NCI-H748 treated with DMSO at 0.1 percent for 48 hours (cell line): ENCODE measurements around the gene NOP56.
"Not testable (repeated sequence)": the region's sequence is repeated elsewhere in the genome, so short reads cannot be mapped to it uniquely, and the experiment has no call there.

Experiments
- DNase-seq: peaks from one replicate; lab custom pipeline; 2025; lab: John Stamatoyannopoulos, UW

The NOP56 gene

DNA sequence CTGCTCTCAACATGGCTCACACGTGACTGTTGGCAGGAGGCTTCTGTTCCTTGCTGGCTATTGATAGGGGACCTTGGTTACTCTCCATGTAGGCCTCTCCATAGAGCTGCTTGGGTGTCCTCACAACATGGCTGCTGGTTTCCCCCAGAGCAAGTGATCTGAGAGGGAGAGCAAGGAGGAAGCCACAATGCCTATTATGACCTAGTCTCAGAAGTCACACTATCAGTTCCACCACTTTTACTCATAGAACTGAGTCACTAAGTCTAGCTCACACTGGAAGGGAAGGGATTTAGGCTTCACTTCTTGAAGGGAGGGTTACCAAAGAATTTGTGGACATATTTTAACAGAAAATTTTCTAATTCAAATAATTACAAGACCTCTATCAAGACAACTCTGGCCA, 8.7 kb upstream of the NOP56 start:
- DNase-seq = no peak

DNA sequence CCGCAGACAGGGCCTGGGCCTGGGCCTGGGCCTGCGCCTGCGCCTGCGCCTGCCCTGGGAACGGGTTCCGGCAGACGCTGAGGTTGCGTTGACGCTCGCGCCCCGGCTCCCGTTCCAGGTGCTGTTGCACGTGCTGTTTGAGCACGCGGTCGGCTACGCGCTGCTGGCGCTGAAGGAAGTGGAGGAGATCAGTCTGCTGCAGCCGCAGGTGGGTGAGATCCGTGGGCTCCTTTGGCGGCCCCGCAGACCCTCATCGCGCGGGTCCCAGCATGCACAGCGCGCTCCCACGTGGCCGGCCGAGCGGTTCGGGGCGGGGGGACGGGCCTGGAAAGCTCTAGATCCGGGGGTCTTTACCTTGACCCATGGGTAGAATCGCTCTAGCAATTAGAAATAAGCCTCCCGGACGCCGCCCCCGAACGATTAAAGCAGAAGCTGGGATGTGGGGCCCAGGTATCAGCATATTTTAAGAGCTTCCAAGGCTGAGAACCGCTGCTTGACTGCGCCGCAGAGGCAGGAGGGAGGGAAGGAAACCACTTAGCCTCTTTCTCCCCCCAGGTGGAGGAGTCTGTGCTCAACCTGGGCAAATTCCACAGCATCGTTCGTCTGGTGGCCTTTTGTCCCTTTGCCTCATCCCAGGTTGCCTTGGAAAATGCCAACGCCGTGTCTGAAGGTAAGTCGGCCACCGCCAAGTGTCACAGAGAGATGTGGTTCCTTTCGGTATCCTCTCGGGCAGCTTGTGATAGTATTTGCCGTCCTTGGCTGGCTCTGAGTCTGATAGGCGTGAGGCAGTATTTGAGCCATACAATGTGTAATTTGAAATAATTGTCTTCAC, 508 bp downstream of the NOP56 start:
- DNase-seq = peak; percentile 35

DNA sequence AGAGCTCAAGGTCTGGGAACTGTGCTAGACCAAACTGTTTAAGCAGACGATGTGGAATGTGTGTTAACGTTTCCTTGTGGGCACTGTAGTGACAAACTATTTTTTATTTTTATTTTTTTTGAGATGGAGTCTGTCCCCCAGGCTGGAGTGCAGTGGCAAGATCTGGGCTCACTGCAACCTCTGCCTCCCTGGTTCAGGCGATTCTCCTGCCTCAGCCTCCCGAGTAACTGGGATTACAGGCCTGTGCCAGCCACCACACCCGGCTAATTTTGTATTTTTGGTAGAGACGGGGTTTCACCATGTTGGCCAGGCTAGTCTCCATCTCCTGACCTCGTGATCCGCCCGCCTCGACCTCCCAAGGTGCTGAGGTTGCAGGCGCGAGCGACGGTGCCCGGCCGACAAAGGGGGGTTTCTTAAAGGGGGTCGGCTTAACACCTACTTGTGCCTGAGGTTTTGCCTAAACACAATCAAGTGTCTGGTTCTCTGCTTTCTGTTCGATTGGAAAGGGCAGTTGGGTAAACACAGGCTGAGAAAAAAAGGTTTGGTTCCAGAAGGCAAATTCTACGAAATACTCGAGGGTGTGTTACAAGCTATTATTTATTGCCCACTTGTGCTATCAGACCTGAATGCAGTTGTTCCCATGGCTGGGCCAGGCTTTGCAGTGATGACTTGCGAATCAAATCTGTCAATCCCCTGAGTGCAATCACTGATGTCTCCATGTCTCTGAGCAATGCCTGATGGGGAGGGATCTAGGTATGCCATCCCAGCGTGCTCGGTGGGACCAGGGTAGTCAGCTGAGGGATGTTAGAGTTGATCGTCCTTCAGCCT, 1.3 kb downstream of the NOP56 start:
- DNase-seq = no peak

DNA sequence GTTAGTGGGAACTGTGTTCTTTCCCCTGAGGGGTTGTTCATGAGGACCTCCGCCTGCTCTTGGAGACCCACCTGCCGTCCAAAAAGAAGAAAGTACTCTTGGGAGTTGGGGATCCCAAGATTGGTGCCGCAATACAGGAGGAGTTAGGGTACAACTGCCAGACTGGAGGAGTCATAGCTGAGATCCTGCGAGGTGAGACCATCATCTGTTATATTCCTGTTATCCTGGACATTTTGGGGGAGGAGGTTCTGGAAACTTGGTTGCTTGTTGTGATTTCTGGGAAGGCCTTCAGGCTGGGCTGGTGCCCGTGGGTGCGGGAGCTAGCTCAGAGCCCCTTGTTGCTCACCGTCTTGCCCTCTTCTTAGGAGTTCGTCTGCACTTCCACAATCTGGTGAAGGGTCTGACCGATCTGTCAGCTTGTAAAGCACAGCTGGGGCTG, 2.0 kb downstream of the NOP56 start:
- DNase-seq = no peak

DNA sequence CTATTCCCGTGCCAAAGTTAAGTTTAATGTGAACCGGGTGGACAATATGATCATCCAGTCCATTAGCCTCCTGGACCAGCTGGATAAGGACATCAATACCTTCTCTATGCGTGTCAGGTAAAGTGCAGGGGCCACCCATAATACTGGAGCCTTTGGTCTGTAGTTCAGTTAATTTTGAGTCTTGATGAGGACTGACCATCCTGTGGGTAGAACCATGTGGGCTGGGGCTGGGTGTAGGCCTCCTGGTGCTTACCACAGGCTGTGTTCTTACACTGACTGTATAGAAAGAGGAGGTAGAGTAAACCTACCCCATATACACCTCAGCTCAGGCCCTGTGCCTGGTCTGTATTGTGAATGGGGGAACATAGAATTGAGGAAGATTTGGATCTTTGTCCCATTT, 2.4 kb downstream of the NOP56 start:
- DNase-seq = no peak

DNA sequence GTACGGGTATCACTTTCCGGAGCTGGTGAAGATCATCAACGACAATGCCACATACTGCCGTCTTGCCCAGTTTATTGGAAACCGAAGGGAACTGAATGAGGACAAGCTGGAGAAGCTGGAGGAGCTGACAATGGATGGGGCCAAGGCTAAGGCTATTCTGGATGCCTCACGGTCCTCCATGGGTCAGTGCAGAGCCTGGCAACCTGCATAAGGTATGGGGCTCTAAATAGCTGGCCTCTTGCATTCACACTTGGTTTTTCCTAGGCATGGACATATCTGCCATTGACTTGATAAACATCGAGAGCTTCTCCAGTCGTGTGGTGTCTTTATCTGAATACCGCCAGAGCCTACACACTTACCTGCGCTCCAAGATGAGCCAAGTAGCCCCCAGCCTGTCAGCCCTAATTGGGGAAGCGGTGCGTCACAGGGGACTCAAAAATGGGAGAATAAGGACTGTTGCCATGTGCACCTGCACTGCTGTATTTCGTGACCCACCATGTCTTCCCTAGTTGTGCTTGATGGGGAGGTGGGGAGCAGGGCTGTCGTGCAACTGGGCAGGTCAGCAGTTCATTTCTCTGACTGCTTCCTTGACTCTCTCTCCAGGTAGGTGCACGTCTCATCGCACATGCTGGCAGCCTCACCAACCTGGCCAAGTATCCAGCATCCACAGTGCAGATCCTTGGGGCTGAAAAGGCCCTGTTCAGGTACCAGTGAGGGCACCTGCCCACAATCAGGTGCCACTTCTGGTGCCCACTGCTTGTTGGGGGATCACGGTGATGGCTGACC, 3.1 kb downstream of the NOP56 start:
- no peak for DNase-seq

DNA sequence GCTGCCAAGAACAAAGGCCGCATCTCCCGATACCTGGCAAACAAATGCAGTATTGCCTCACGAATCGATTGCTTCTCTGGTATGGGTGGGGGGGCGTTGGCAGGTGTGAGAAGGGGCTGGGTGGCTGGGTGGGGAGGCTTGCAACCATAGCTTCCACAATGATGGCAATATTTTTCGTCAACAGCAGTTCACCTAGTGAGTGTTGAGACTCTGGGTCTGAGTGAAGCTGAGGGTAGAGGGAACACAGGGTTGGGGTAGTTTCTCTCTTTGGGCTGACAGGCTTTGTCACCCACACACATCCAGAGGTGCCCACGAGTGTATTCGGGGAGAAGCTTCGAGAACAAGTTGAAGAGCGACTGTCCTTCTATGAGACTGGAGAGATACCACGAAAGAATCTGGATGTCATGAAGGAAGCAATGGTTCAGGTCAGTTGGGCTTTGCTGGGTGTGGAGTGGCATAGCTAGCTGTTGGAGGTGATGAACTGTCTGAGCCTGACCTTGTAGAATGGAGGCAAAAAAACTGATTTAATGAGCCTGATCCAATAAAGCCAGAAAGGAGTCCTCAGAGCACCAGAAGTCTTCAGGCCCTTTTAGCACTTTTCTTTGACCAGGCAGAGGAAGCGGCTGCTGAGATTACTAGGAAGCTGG, 4.2 kb downstream of the NOP56 start:
- DNase-seq = no peak

DNA sequence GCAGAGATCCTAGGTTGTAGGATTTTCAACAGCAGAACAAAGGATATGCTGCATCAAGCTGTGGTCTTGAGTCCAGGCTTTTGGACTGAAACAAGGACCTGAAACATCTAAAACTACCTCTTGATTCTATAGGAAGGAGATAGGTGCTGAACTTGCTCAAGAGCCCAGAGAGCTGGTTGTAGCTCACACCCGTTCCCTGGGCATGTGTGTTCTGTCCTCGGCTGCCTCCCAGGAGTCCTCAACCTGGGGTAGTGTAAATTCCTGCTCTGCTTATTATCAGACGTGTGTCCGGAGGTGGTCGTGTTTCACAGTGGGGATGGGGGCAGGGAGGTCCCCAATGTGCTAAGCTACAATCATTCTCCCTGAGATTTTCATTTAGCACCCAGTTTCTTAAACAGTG, 4.8 kb downstream of the NOP56 start:
- DNase-seq = no peak

DNA sequence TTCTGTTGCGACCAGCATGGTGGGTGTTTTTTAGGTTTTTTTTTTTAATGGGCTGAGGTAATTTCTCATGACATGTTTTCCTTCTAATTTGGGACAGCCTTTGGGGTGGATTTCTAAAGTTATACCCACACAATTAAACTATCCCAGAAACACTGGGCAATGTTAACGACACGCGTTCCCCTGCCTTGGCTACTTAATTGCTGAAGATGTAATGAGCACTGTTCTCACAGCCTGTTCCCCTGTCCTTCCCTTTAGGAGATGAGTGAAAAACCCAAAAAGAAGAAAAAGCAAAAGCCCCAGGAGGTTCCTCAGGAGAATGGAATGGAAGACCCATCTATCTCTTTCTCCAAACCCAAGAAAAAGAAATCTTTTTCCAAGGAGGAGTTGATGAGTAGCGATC, 5.2 kb downstream of the NOP56 start:
- DNase-seq = no peak

DNA sequence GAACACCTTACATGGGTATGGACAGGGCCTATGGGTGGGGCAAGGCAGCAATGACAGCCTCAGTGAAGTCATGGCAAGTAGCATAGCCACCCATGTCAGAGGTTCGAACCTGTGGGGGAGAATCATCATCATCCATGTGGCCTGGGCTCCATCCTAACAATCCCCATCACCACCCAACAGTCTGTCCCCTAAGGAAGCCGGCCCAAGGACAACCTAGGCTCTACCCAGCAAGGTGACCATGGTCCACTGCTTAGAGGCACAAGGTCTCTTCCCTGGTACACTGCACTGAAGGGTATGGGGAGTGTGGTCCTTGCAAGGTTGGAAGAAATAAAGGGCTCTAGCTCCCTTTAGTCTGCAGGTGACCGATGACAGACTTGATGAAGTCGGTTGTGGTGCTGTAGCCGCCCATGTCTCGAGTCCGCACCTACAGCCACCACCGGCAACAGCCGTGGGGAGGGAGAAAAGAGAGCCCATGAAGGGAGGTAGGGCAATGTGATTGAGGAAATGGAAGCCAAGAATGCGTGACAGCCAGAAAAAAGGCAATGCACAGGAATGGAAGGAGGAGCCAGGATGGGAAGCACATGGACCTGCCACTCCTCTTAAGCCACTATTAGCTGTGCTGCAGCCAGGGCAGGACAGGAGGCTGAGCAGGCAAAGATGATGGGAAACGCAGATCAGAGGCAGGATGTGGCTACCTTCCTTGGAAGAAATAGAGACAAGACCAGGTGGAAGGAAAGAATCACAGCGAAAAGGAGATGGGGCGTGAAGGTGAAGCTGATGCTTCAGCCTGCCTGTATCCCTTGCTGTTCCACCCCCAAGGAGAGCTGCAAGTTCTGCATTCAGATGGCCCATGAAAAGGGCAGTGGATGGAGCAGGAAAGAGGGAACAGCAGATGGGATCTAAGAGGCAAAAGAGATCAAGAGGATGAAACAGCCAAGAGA, 6.3 kb downstream of the NOP56 start:
- no peak for DNase-seq

DNA sequence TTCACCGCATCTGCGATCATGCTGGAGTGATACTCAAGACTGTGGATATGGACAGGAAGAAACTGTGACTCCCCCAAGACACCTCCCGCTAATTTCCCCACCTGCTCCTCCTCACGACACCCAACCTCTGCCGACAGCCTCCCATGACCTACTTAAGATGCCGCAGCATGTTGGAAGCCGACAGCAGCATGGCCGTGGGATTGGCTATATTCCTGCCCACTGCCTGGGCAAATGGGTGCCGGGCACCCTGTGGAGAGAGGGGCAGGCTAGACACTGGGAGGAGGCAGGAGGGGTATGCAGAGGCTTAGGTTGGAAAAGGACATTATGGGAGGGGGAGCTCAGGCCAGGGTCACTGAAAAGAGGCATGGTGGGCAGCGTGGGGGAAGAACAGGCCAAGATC, 7.1 kb downstream of the NOP56 start:
- no peak for DNase-seq

DNA sequence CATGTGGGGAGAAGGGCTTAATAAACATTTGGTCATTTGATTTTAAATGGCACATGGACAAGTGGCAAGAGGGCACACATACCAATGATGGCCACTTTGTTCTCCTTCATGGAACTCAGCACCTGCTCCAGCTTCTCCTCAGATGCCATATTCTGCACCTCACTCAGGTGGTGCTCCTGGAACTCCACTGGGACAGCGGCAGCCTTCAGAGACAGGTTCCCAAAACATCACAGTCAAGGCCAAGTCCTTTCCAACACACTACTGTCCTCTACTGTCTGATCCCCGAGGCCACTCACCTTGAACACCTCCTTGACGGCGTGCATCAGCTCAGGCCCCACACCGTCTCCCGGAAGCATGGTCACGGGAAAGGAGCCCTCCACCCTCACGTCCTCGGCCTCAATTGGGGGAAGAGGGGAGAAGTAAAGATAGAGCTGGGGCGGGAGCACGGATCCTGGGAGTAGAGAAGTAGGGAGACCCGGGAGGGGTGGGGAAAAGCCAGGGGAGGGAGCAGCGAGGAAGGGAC, 11.0 kb downstream of the NOP56 start:
- no peak for DNase-seq

DNA sequence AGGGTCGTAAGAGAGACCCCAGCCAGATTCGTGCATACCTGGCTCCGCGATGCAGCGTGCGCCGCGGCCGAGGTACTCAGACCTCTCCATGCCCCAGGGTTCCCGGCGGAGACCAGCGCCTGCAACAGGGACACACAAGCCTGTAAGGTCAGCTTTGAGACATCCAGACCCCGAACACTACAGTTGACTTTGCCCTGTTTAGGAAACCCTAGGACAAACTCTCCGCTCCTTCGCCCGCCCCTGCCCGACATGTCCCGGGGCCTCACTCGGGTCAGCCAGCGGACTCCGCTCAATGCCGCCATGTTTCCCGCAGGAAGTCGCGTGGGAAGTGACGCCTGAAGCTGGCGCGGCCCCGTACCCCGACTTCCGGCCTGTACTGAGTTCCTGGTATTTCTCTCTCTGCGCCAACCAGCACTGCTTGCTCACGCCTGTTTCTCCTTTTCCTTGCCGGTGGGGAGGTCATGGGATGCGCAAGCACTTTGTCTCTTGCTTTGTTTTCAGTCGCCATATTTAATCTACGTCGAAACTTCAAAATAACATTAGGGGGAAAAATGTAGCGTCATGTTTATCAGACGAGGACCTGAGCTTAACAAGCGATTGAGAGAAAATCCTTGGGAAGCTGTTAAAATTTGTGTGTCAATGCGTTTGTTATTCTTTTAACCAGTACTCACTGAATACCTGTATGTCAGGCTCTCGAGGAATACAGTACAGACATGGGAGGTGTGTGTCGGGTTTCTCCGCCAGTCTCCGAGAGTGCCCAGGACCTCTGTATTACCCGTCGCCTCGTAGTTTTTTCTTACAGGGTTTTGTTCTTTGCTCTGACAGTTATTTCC, 11.7 kb downstream of the NOP56 start, which contains the start of gene IDH3B:
IDH3B (minus strand) TSS at position 330 of the 833 bp plus-strand sequence; CDS start at position 302, 28 bp downstream.
- peak; percentile 96 for DNase-seq

DNA sequence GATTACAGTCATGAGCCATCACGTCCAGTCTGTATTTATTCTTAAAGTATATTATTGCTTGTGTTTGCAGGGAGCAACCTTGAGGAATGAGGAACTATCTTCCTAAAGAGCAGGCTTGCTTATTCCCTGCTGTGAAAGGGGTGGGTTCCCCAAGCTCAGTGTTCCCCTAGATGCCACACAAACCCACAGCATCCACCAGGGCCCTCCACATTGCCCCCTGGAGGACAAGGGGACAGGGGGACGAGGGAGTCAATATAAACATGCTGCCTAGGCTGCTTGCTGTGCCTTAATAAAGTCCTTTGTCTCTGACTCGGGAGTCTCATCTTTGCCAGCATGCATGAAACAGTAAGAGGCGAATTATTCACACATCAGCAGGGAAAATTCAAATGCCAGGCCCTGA, 19.5 kb downstream of the NOP56 start:
- DNase-seq = no peak

DNA sequence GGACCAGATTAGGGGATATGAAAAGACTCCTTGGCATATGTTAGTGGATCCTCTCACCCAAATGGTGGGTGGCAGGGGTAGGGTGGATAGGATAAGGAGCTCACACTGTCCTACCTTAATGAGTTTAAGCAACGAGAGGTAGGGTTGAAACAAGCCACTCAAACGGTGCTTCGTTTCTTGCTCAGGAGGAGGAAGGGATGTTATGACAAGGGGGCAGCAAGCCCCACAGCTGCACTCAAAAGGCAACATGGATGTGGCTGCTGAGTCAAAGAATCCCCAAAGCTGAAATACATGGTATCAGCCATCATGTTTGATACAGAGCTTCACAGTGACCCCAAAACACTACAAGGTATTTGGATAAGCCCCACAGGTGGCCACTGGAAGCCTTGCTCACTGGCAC, 20.0 kb downstream of the NOP56 start:
- no peak for DNase-seq

DNA sequence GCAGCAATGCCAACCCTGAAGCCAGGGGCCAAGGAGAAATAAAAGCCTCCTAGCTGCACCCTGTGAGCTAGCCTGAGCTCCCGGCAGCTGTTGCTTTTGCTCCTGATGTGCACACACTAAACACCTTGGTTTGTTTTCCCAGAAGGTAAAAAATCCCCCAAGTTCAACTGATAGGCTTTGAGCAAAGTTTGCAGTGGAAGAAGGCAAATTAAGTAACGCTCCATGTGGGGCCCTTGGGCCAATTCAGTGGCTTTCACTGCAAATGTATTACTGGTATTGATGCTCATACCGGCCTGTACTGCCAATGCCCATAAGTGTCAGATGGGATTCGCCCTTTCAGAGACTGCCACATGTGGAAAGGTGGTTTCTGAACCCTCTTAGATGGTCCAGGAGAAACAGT, 21.0 kb downstream of the NOP56 start:
- DNase-seq = no peak

DNA sequence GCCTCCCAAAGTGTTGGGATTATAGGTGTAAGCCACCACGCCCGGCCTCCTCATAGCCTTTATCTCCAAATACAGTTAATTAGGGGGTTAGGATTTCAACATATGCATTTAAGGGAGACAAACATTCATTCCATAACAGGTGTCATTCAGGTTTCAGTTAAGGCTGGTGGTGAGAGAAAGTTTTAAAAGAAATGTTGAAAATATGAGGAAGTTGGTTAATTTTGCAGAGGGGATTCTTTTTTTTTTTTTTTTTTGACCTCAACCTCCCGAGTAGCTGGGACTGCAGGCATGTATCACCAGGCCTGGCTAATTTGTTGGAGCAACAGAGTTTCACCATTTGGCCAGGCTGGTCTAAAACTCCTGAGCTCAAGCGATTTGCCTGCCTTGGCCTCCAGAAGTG, 27.6 kb downstream of the NOP56 start:
- DNase-seq = no peak

DNA sequence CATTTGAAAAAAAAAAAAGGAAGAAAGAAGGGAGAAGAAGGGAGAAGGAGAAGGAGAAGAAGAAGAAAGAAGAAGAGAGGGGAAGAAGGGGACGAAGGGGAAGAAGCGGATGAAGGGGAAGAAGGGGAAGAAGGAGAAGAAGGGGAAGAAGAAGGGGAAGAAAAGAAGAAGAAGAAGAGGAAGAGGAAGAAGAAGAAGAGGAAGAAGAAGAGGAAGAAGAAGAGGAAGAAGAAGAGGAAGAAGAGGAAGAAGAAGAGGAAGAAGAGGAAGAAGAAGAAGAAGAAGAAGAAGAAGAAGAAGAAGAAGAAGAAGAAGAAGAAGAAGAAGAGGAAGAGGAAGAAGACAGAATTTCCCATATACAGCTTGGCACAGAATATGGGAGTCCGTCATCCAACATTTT, 29.6 kb downstream of the NOP56 start:
- DNase-seq = not testable (repeated sequence)

DNA sequence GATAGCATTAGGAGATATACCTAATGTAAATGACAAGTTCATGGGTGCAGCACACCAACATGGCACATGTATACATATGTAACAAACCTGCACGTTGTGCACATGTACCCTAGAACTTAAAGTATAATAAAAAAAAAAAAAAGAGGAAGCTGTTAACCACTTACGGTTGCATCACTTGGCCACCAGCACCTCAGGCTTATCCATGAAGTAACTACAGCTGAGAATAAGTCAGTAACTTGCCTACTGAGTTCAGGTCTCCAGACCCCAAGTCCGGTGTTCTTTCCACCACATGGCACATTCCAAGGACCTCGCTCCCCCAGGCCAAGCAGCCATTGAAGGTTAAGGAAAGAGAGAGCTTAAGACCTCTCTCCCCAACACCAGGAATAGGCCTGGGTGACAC, 32.4 kb downstream of the NOP56 start:
- DNase-seq = not testable (repeated sequence)

DNA sequence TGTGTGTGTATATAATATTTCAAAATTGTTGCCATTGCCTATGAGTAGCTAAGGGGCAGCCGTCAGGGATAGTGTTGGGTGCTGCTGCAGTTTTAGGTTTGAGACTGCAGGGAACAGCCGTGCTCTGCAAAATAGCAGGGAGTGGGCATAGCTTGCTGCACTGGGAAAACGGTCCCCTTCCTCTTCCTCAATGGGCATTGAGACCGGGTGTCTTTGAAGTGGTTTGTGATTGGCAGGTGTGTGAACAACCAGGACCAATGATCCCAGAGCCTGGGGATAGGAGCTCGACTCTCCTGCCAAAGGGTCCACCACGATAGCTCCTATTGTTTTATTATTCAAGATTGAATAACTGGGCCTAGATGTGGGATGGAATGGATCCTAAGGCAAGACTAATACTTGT, 35.1 kb downstream of the NOP56 start:
- peak; percentile 33 for DNase-seq
